ENCODE data around the gene DCTD.

DNA sequence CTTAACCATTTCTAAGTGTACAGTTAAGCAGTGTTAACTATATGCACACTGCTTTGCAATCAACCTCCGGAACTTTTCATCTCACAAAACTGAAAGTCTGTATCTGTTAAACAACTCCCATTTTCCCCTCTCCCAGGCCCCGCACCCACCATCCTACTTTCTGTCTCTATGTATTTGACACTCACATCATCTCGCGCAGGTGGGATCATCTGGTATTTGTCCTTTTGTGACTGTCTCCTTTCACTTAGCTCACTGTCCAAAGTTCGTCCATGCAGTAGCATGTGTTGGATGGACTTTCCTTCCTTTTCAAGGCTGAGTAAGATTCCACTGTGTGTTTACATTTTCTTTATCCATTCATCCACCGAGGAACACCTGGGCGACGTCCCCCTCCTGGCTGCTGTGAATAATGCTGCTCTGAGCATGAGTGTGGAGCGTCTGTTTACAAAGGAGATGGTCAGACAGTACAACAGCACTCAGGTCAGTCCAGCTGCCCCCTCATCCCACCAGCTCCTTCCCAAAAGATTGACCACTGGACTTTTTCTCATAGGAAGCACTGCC is 39.8 kb downstream of the DCTD start:
- TF ChIP-seq, protein P1, sequence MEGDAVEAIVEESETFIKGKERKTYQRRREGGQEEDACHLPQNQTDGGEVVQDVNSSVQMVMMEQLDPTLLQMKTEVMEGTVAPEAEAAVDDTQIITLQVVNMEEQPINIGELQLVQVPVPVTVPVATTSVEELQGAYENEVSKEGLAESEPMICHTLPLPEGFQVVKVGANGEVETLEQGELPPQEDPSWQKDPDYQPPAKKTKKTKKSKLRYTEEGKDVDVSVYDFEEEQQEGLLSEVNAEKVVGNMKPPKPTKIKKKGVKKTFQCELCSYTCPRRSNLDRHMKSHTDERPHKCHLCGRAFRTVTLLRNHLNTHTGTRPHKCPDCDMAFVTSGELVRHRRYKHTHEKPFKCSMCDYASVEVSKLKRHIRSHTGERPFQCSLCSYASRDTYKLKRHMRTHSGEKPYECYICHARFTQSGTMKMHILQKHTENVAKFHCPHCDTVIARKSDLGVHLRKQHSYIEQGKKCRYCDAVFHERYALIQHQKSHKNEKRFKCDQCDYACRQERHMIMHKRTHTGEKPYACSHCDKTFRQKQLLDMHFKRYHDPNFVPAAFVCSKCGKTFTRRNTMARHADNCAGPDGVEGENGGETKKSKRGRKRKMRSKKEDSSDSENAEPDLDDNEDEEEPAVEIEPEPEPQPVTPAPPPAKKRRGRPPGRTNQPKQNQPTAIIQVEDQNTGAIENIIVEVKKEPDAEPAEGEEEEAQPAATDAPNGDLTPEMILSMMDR (conservative IDR thresholded peaks at IDR 0.05; ENCODE audit: low read length), result no peak; the same call in 1 of the 2 replicates
- TF ChIP-seq EZH2phosphoT487 (IDR thresholded peaks at IDR 0.05; ENCODE audit: borderline replicate concordance), result no peak

Measured in Loucy (cell line).